Testis (tissue), 2 donors: ENCODE data around the gene MAGI2.

Experiments
- CTCF ChIP-seq, 3 experiments: fragments of 450-650 bp in 2 of 3; fragments of 200-600 bp in 1 of 3; sonication (generic) in 1 of 3; IDR thresholded peaks; one replicate each; pipeline ENCODE4 v1.5.1; 2016 to 2019; ENCODE audit warnings: antibody characterized with exemption in 3 of 3, mild to moderate bottlenecking in 2 of 3, moderate library complexity in 1 of 3
- POLR2A ChIP-seq: fragments of 450-650 bp; IDR thresholded peaks from one replicate; pipeline ENCODE4 v1.6.1; 2017; ENCODE audit warnings: antibody characterized with exemption, mild to moderate bottlenecking, moderate library complexity

- no peak for TF ChIP-seq CTCF (IDR thresholded peaks at IDR 0.05)
- TF ChIP-seq POLR2A, result no peak
Observed at GRCh38 chr7:78437118-78437517, 1016.3 kb downstream of the MAGI2 start.
